SKM-1 treated with dmso at 0.1 percent for 144 hours (cell line): ENCODE results near the gene ZNF827.

Experiments
- DNase-seq: peaks from one replicate; lab custom pipeline; 2025; ENCODE audit not compliant: unreplicated experiment; lab: John Stamatoyannopoulos, UW

ZNF827 gene

DNA sequence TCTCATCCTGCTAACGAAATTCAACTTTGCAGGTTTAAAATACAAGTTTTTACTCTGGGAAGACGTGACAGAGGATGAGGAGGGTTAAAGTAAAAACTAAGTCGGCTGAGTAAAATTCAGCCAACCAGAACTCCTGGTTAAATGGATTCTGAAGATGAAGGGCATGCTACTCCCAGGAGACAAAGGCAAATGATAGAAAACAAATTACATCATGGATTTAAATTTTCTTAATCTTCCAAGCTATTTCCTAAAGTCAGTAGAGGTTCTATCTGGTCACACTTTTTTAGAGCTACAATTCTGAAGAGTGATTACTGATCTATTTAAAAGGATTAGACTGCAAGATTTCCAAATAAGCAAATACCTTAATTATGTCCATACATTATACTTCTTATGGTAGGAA lies 47.9 kb downstream of the ZNF827 start:
- DNase-seq, result no peak

DNA sequence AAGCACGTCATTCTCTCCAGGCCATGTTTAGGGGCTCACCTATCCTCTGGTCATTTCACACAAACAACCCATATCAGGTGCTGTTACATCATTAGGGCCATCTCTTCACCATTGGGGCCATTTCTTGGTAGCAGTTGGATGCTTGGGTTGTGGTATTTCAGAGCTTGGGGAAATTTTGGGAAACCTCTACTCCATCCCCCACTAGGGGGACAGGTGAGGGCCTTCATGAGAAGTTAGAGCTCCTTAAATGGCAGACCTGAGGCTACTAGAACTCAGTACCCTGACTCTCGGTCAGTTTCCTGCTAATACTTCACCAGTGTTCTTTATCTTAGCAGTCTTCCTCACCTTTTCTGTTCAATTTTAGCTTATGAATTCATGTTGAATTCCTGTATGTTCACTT lies 50.2 kb downstream of the ZNF827 start:
- DNase-seq, result no peak

DNA sequence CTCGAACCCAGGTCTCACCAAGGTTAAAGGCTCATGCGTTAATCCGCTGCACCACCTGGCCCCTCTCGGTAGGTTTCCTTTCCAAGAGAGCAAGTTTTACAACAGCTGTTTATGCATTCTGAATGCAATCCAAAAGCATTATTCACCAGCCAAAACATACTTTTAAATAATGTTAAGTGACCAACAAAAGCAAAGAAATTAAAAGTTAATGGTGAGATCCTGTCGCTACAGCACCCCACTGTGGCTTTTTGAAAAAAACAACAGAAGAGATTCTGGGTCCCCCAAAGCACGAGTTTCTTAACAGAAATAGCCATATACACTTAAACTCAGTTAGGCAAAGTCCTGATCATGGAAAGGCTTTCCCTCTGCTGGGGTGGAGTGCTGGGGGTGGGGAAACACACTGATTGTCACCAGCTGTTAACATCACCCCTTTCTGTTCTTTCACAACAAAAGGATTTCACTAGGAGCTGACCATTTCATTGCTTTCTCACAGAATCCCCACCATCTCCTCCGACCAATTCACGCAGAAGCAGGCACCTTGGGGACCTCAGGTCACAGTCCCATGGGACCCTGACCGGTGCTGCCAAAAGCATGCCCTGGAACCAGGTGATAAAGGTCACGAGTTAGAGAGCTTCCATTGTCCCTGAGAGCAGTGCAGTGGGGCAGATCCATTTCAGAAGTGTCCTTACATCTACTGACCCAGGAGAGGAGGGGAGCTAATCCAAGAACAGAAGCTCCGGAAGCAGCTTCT lies 51.2 kb downstream of the ZNF827 start:
- no peak for DNase-seq

DNA sequence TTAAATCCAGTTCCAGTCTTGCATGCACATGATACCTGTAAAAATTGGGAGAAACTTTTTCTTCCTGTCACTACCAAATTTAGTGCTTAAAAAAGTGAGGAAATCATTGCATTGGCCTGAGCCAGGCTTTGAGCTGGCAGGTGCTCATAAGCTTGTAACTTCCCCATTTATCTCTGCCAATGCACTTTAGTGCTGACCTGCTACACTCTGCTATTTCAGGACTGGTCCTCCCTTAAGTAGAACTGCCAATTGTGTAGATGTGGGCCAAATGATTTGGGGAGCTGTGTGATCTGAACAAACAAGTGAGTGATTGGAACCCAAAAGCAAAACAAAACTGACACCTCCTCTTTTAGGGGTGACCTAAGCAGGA lies 51.8 kb downstream of the ZNF827 start:
- peak; percentile 30 for DNase-seq

DNA sequence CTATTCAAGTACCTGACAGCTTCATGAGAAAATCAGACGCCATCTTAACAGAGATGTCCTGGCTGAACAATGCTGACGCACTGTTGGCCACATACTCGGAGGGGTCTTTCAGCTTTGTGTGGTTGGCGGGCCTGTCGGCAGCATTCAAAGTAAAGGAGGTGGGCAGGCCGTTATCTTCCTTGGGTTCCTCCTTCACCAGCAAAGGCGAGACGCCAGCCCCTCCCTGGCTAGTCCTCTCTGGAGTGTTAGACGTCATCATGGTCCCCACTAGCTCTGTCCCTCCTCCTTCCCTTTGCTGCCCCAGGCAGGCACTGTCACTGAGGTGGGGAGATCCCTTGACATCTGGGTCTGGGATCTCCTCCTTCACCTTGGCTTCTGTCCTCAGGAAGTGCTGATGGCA lies 53.0 kb downstream of the ZNF827 start:
- no peak for DNase-seq

DNA sequence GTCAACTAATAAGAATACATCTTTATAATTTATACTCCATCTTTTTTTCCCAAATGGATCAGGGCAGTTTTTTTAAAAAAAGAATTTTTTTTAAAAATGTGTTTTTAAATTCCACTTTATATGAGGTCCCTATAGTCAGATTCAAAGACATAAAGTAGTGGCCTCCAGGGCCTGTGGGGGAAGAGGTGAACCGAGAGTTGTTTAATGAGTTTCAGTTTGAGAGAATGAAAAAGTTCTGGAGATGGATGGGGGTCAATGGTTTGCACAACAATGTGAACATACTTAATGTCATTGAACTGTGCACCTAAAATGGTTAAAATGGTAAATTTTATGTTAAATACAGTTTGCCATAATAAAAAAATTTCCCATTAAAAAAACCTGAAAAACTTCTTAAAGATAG lies 53.8 kb downstream of the ZNF827 start:
- no peak for DNase-seq

DNA sequence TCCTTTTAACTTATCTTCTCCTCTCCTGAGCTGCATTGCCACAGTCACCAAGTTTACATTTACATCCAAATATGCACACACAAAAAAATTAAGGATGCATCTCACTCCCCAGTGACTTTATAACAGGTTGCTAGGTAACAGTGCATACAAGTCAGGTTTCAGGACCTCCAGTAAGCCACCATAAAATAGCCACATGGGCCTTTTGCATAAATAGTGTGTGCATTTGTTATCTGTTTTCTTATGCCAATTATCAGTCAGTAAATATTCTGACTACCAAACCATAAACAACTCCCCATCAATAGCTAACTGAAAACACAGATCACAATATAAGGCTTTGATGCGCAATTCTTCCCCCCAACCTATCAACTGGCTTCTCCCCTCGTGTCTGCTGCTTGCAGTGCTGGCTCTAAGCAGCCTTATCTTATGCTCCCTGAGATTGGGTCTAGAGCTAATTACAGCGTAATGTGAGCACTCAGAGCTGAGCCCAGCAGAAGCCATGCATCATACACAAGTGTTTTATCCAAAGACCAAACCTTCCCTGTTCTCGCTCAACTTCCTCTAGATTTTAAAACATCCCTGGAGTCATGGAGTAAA lies 55.4 kb downstream of the ZNF827 start:
- DNase-seq, result no peak

DNA sequence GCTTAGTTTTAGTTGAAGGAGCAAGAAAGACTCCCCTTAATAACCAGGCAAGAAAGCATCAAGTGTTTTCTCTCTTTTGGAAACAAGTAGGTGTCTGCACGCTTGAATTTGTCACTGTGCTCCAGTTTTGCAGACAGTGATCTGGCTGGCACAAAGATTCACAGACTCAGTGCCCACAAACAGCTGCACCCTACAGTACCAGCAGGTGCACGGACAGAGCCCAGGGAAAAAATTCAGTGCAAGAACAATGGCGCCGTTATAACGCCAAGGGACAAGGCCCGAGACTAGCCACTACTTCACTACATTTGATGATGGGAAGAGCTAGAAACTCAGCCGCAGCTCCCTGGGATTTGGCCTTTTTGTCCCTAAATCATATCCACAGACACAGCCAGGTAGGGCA lies 56.0 kb downstream of the ZNF827 start:
- DNase-seq, result no peak

DNA sequence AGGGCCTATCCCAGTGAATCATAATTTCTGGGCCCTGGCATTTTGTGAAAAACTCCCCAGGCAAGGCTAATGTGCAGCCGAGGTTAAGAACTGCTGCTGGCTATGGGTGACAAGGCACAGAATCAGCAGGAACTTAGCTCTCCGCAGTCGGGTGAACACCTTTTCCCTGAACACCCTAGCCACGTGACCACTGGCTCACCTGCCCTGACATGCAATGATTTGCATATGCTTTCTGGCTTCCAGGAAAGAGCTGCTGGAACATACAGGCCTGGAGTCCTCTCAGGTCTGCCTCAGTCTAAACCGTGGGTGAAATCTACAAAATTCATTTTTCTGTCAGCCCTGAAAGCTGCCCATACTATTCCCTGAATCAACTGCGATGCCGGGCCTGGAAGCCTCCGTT lies 56.6 kb downstream of the ZNF827 start:
- no peak for DNase-seq

DNA sequence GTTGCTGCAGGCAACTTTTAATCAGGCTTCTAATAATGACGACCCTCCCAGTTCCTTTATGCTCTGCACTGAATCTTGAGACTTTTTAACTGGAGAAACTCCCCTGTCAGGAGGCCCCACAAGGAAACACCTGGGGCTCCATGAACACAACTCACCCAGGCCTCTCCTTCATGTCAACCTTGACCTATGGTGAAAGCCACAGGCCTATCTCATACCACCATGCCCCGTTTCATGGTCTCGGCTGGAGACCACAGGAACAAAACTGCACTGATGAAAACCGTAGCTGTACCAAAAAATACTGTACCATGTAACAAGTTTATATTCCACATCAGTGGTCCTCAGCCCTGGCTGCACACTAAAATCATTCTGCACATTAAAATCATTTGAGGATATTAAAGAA lies 57.0 kb downstream of the ZNF827 start:
- no peak for DNase-seq

DNA sequence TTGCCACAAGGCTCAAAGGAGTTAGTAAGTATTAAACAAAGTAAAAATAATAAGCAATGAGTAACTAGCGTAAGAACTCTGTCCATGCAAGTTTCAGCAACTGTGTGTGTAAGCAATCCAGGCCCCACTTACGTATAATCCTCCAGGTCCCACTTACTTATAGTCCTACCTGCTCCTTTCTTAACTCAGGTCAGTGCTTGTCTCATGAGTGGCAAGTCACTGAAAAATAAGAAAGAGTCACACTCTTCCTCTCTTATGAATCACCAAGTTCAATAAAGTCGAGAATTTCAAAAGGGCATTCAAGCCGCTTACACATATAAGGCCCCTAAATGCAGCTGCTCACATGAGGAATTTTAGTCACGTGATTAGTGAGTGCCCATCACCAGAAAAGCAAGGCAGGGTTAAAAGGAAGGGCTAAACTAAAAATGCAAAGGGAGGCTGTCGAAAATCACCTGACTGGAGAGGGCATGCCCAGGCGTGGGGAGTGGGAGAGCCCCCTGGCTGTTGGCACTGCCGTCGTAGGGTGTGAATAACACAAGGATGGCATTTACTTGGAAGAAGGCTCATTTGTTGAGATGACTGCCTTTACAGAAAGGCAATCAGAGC lies 58.2 kb downstream of the ZNF827 start:
- DNase-seq, result no peak

DNA sequence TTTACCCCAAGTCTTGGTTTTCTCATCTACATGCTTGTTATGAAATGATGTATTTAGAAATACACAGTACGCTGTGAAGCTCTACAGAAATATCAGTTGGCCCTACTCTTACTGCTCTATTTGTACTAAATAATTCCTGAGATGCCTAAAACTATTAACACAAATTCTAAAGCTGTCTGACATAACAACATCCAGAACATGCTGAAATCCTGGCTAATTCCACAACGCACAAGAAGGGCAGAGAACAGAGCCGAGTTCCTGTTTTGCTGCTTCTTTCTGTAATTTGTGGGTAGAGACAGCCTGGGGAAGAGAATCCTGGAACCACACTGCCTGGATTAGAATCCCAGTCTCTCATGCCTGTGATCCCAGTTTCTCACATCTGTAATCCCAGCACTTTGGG lies 59.0 kb downstream of the ZNF827 start:
- DNase-seq, result no peak

DNA sequence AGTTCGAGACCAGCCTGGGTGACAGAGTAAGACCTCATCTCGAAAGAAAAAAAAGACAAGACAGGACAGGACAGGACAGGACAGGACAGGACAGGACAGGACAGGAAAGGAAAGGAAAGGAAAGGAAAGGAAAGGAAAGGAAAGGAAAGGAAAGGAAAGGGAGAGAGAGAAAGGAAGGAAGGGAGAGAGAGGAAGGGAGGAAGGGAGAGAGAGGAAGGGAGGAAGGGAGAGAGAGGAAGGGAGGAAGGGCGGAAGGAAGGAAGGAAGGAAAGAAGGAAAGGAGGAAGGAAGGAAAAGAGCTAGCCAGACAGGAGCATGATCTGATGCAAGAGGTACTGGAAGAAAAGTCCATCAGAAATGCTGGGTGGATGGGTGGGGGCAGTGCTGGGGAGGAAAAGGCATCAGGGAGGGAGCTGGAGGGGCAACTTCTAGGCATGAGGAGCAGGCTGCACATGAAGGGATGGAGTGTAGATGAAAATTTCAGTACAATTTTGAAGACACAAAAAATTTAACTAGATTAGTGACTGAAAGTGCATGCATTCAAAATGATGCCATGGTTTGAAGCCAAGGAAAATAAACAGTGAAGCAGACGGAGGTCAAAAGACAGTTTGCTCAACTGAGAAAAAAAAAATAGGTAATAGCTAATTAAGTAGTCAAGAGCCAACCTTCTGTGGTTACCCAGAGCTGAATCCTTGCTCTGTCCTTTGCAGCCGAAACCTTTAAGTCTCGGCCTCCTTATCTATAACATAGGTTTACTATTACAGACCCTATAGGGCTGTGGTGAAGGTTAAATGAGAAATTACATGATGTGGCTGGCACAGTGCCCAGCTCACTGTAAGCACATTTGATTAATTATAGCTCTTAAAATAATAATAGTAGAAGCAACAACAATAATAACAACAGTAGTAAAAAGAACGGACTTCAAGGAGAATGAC lies 59.9 kb downstream of the ZNF827 start:
- DNase-seq, result no peak

DNA sequence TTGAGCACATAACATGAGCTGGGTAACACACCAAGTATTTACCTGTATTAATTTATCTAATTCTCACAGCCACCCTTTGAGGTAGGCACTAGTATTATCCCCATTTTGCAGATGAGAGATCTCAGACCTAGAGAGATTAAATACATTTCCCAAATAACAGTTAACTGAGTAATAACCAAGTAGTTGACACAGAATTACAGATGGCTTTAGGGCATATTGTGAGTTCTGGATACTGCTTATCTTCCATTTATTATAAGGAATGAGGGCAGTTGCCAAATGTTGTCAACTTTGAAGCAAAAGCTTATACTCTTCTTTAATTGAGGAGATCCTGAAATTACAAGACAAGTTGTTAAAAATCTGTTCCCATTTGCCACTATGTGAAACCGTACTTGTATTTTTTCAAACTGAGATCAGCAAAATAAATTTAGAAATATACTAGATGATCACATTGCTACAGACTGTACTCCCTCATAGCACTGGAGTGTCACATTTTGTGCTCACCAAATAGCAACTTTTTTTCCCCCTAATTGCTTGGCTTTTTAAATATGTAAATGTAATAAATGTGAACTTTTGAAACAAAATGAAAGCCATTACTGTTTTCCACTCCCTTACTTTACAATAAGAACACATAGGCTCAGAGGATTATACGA lies 62.0 kb downstream of the ZNF827 start:
- no peak for DNase-seq

DNA sequence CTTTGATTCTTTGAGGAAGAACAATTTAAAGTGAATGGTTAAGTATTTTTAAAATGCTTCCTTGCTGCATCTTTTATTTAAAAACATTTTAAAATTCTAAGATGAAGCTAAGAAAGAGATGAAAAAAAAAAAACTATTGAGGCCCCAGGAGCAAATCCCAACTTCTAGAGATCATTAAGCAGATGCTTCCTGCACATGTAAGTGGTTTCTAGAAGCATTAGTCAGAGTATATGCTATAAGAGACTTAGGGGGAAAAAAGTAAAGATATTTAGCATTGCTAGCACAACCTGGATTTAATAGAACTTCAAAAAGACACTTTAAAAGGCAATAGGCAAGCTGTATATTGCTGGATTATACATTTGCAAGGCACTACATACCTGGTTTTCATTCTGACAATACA lies 64.7 kb downstream of the ZNF827 start:
- no peak for DNase-seq

DNA sequence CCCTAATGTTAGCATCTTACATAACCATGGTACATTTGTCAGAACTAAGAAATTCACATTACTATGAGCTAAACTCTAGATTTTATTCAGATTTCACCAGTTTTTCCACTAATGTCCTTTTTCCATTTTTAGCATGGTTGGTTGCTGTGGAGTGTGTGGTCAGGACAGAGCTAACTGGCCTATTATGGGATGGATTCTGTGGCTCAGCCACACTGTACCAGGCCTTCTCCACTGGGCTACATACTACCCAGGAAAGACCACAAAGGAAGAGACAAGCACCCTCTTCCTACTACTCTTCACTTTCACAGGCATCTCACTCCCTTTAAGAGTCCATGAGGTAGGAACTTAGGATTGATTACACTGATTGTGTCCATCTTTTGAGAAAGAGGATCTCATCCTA lies 67.4 kb downstream of the ZNF827 start:
- DNase-seq, result no peak

DNA sequence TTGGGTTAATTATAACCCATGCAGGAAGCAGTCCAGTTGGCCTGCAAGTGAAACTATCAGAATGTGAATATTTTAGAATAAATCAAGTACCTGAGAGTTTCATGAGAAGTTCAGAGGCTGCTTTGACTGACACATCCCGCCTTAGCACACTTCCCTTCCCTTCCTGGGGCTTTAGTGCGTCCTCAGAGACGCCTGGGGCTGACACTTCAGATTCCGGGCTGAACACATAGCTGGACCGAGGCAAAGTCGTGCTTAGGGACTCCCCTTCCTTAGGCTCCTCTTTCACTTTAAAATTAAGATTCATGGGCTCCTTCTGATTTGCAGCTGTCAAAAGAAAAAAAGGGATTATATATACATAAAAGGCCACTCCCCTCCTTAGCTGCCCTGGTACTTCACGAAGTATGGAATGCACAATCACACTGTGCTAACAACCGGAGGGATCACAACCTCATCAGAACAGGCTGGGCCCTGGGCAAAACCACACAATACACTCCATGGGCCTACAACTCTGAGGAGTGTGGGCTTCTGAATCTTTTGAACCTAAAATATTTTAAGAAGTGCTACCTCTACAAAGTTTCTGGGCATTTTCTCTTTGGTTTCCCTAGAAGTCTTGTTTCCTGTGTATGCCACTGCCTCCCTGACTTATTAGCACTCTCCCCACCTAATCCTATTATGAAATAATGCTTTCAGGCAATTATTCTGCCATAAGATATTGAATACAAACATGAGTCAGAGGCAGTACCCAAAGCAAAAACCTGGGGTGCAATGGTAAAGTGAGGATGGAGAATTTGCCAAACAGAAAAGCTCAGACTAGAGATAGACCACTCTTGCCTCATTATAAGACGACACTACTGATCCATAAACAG lies 68.2 kb downstream of the ZNF827 start:
- no peak for DNase-seq

DNA sequence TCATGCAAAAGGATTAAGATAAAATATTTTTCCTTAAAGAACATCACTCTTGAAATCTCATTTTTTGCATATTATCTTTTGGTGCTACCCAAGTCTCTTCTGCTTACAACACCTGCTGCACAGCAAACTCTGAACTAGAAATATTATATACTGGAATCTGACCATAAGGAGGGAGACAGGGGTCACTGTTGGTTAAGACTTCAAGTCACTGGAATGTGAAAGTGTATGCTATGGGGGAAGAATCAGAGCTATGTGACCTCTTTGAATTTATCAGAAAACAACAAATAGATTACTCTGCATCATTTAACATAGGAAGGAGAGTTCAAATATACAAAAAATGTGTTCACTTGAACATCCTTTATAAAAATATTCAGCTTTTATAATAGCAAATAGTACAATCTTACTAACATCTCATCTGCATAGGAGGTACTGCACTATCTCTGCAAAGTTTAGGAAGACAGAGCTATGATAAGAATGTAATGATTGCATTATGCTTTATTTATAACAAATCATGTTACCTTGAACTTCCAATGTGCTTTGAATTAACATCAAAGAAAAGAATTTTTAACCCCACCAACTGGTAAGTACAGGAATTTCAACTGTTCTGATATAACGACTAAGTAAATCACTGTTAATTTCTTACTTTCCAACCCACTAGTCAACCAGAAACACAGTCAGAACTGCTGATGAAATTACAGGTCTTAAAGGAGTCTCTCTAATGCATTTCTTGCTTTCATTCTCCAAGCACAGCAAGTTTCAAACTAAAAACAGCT lies 69.8 kb downstream of the ZNF827 start:
- DNase-seq, result no peak

DNA sequence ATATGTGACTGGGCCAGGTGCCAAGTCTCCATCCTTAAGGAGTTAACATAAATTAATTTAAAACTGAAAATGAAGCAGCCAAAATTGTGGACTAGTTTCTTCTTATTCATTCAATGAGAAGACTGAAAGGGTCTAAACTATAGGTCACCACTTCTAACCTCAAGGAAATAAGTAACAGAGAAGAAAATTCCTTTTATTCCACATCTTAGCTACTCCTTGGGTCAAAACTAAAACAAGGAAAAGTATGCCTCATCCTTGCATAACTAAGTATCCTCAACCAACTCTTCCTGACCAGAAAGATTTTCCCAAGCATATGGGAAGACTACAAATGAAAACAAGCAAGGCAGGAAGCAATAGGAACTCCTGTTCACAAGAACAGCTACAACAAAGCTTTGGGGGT lies 71.2 kb downstream of the ZNF827 start:
- DNase-seq, result no peak
